GM23248 (cell line): Measurements from ENCODE around the gene SPTB.

Source experiments
- EZH2 ChIP-seq: fragments of 200-600 bp; sonication (generic); IDR thresholded peaks from 2 replicates; pipeline ENCODE4 v1.6.1; 2018; ENCODE audit warnings: antibody characterized with exemption, mild to moderate bottlenecking; ENCODE audit not compliant: insufficient read depth, poor library complexity, severe bottlenecking
- EZH2phosphoT487 ChIP-seq: fragments of 200-600 bp; sonication (generic); IDR thresholded peaks from 2 replicates; pipeline ENCODE4 v1.6.1; 2018; ENCODE audit warnings: antibody characterized with exemption, moderate library complexity, mild to moderate bottlenecking, low read depth; ENCODE audit not compliant: insufficient read depth

DNA sequence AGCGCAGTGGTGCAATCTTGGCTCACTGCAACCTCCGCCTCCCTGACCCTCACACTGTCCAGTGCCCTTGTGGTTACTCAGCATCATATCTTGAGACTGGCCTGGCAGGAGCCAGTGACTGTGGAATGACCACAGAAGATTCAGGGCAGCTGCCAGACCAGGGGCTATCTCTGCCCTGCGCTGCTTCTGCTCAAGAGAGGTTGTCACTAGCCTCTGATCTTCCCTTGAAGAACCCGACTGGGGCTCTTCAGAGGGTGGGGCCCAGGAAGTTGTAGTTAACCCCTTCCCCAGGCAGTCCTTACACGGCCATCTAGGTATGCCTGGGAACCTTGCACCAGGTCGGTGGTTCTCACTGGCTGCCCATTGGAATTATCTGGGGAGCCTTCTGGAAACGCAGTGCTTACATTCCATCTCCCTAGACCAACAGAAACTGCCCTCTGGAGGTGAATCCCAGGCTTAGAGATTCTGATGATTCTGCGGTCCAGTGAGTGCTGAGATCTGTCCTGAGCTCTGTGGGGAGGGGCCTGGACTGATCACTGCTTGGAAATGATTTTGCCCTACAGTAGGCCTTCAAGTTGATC lies 134.1 kb downstream of the SPTB start:
- TF ChIP-seq EZH2 (no peak), EZH2phosphoT487 (no peak)
